GM10266 (cell line): ENCODE measurements around the gene HAT1.

Experiments used
- DNase-seq: peaks from one replicate; pipeline ENCODE4 v3.0.0; 2012; ENCODE audit errors: extremely low spot score
- CTCF ChIP-seq: IDR thresholded peaks from 2 replicates; pipeline ENCODE4 v1.5.1; 2012; ENCODE audit warnings: mild to moderate bottlenecking, low read depth; ENCODE audit not compliant: control insufficient read depth, insufficient read depth; ENCODE audit errors: missing control alignments

Gene HAT1

GRCh38 chr2:171952276-171952675, 30.0 kb downstream of the HAT1 start:
- TF ChIP-seq CTCF: no peak
- DNase-seq: no peak

GRCh38 chr2:171952748-171953147, 30.5 kb downstream of the HAT1 start:
- DNase-seq: no peak
- no peak for TF ChIP-seq CTCF

- no peak for DNase-seq
- TF ChIP-seq CTCF: no peak
Observed at GRCh38 chr2:171956135-171956825, 34.0 kb downstream of the HAT1 start.

- DNase-seq: no peak
- TF ChIP-seq CTCF: no peak
Observed at GRCh38 chr2:171957061-171957460, 34.8 kb downstream of the HAT1 start.

GRCh38 chr2:171958475-171958874, 36.2 kb downstream of the HAT1 start:
- no peak for DNase-seq
- TF ChIP-seq CTCF: no peak

GRCh38 chr2:171959998-171960397, 37.7 kb downstream of the HAT1 start:
- no peak for TF ChIP-seq CTCF

GRCh38 chr2:171960570-171960969, 38.3 kb downstream of the HAT1 start:
- DNase-seq: no peak
- no peak for TF ChIP-seq CTCF

More at GRCh38 chr2:171959998-171960397, 37.7 kb downstream of the HAT1 start:
- DNase-seq: no peak
